Spleen (tissue), 7 donors: Measurements from ENCODE around the gene CACNB3.

Experiments
- CTCF ChIP-seq, 11 experiments: fragments of 200-600 bp in 7 of 11; fragments of 450-650 bp in 4 of 11; sonication (generic) in 4 of 11; IDR thresholded peaks in 8 of 11; conservative IDR thresholded peaks in 3 of 11; 1 replicate in 7 of 11; 2 replicates in 4 of 11; pipeline versions ENCODE4 v1.4.0 to v1.8.0; 2016 to 2021; ENCODE audit warnings: antibody characterized with exemption in 11 of 11, inconsistent platforms in 4 of 11, mild to moderate bottlenecking in 1 of 11
- POLR2A ChIP-seq, 3 donors: fragments of 450-650 bp; IDR thresholded peaks; one replicate each; pipeline ENCODE4 v1.5.1; 2017; ENCODE audit warnings: antibody characterized with exemption in 3 of 3, mild to moderate bottlenecking in 1 of 3
- donor health status: DM: no; HTN: no; CAD: no; lungs with moderate emphysema.
- donor health status: DM: no; HTN: no; CAD: no.
- donor health status: DM: no; HTN: no; CAD: no.

GRCh38 chr12:48822139-48822538 is 3.8 kb downstream of the CACNB3 start:
- TF ChIP-seq CTCF (IDR thresholded peaks at IDR 0.05 in 8 of 11, conservative IDR thresholded peaks at IDR 0.05 in 3 of 11) = no peak
- no peak for TF ChIP-seq POLR2A (IDR thresholded peaks at IDR 0.05)
